Measurements from ENCODE around the gene ZNF423. TPM values are rescaled to one million over a fixed set of nuclear protein-coding genes. Genes with fewer than 3 reads are reported as not detected.

Gene ZNF423
- polyA plus RNA-seq, 3 donors: 1.9 to 15.4 (median 8.7) TPM

DNA sequence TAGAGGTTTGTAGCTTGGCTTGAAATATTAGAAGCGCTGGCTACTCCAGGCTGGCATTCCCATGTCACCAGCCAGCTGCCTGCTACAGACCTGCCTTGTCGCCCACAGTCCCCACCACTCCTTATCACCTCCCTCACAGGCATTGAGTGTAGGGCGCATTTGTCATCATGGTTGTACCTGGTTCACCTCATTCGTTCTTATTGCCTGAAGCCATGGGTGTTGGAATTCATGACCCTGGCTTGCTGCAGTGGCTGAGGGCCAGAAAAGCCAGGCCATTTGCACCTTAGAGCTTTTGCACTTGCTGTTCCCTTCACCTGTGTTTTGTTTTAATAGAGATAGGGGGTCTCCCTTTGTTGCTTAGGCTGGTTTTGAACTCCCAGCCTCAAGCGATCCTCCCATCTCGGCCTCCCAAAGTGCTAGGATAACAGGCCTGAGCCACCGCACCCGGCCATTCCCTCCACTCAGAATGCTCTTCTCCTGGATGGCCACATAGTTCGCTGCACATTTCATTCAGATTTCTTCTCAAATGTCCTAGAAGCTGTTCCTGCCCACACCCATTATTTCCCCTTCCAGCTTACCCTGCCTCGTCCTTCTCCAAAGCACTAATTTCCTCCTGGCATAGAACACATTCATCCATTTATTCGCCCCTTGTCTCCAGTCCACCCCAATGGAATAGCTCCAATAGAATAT is 384.7 kb downstream of the ZNF423 start:
- 87 to 91% (median 88%) methylated on average over 11 of the region's 11 CpGs for WGBS, 3 donors
- H3K27ac ChIP-seq (ENCODE audit: low read depth, low read length): no peak overlapping the region

DNA sequence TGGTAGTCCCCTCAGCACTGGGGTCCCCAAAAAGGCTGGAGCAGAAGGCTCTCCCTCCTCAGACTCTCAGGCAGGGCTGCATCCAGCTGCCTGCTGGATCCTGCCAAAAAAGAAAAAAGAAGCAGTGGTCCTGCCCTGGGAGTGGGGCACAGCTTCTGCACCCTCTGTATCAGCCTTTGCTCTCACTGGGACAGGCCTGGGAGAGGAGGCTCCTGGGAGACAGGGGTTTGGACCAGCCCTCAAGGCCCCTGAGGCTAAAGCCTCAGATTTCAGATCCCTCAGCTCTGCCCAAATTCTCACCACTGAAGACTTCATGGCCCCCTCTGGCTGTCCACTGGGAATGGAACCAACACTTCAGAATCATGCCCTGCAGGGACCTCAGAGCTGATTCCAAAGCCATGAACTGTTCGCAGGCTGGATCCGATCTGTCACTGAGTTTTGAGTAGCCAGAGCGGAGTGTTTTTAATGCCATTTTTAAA is 385.4 kb downstream of the ZNF423 start:
- H3K27ac ChIP-seq (ENCODE audit: low read depth, low read length): no peak overlapping the region
- WGBS, 3 donors: 85 to 87% (median 87%) methylated on average over 3 of the region's 3 CpGs

DNA sequence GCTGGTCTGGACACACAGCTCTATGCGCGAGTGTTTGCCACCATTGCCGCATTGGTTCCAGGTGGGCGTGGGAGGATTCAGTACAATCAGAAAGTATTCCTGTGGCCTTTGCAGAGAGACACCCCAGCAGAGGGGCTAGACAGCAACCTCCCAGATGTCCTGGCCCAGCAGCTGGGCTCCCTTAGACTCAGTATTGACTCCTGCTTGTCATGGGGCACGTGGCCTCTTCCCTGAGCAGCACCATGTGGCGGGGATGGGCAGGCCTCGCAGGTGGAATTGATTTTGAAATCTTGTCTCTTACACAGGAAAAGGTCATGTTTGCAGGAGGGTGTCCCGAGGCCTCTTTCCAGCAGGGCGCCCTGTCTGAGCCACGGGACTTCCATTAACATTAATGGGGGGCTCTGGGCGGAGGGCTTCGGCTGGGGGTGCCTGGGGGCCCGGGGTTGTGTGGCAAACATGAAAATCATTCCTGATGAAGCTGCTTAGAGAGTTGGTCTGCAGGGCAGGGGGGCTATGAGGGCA is 385.9 kb downstream of the ZNF423 start:
- 78 to 87% (median 86%) methylated on average over 13 of the region's 13 CpGs for WGBS, 3 donors
- no peak overlapping the region for H3K27ac ChIP-seq (ENCODE audit: low read depth, low read length)

DNA sequence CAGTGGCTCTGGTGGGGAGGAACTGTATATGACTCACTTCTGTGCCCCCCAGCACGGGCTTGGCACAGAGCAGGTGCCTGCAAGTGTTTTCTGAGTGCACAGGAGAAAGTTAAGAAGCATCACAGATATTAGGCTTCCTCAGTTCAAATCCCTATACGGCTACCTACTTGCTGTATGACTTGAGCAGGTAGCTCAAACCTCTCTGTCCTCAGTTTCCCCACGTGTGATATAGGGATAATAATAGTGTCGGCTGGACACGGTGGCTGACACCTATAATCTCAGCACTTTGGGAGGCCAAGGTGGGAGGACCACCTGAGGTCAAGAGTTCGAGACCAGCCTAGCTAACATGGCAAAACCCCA is 386.6 kb downstream of the ZNF423 start:
- H3K27ac ChIP-seq (ENCODE audit: low read depth, low read length): no peak overlapping the region
- 90 to 96% (median 92%) methylated on average over 6 of the region's 6 CpGs for WGBS, 3 donors

DNA sequence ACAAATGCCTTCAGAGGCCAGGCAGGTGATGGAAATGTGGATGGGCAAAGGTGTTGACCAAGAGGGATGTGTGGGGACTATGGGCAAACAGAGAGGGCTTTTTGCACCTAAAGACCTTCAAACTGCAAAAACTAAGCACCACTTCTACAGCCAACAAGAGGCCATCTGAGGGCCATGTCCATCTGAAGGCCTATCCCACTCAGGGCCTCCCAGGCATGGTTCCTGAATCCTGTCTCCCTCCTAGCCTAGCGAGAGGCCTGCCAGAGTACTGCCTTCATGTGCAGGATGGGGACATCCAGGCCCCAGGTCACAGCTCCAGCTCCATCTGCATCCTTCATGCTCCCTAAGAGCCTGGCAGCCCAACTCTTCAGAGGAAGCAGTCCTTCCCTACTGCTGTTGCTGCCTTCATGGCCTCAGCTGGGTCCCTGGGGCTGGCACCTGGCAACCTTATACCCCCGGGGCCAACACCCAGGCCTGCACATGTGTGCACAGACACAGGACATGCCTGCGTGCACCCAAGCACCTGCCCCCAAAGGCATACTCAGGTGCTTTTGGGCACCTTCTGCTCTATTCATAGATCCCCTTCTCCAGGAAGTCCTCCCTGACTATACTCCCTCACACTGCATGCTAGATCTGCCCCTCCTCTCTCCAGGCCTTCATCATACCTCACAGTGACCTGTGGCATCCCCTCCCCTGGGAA is 387.2 kb downstream of the ZNF423 start:
- no peak overlapping the region for H3K27ac ChIP-seq (ENCODE audit: low read depth, low read length)
- WGBS, 3 donors: 89 to 97% (median 95%) methylated on average over 3 of the region's 3 CpGs

DNA sequence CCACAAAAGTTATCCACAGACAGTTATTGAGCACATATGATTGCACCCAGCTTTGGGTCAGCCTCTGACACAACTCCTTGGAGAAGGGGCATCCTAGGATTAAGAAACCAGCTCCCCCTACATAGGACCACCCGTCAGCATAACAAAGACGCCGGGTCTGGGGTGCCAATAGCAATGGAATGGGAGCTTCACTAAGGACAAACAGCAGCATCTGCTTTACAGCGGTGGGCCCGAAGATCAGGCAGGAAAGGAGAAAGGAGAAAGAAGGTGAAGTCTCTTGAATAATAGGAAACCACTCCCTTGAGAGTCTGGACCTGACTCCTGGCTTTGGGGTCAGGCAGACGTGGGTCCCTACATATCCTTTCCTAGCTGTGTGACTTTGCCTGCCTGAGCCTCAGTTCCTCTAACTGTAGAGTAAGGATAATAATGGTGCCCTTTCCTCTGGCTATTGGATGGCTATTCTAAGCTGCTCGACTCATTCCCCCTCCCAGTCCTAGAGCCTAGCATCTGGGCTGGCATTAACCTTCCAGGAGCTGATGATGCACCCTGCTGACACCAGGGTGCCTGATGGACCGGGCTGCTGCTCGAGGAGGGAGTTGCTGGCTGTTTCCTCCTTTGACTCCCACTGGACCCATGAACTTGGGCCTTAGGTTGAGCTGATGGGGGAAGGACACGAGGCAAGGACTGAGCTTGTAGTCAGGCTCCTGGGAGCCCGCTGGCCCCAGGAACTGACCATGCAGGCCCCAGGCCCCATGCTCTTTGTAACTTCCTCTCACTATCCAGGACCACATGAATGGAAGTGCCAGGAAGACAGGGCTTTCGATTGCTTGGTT is 388.2 kb downstream of the ZNF423 start:
- no peak overlapping the region for H3K27ac ChIP-seq (ENCODE audit: low read depth, low read length)
- 83 to 91% (median 86%) methylated on average over 12 of the region's 12 CpGs for WGBS, 3 donors

DNA sequence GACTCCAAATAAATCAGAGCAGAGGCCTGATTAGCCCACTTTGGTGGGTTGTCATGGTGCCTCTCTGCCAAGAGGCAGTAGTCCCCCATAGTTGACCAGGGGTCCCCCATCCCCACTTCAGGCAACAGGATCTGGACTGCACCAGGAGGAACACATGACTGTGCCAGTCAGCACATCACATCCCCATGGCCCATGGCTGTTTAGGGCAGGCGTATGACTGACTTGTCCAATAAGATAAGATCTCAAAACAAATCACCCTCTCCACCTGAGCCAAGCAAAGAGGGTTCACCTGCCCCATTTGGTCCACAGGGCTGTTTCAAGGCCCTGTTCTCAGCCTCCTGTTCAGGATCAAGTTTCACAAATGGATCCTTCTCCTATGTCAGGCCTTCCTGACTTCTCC is 389.0 kb downstream of the ZNF423 start:
- H3K27ac ChIP-seq (ENCODE audit: low read depth, low read length): no peak overlapping the region
- 83 to 90% (median 86%) methylated on average over 1 of the region's 1 CpG for WGBS, 3 donors

DNA sequence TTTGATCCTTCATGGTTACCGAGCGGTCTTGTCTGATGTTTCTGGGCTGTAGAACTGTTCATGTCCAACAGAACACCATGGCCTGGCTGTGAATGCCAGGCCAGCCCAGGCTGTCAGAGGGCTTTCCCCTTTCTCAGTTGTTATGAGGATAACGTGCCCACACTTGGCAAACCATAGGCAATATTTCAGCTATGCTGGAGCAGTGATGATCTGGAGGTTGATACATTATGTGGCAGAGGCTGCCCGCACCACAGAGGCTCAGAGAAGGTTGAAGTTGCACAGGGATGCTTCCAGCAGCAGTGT is 389.4 kb downstream of the ZNF423 start:
- WGBS, 3 donors: 85 to 96% (median 93%) methylated on average over 4 of the region's 4 CpGs
- H3K27ac ChIP-seq (ENCODE audit: low read depth, low read length): no peak overlapping the region

DNA sequence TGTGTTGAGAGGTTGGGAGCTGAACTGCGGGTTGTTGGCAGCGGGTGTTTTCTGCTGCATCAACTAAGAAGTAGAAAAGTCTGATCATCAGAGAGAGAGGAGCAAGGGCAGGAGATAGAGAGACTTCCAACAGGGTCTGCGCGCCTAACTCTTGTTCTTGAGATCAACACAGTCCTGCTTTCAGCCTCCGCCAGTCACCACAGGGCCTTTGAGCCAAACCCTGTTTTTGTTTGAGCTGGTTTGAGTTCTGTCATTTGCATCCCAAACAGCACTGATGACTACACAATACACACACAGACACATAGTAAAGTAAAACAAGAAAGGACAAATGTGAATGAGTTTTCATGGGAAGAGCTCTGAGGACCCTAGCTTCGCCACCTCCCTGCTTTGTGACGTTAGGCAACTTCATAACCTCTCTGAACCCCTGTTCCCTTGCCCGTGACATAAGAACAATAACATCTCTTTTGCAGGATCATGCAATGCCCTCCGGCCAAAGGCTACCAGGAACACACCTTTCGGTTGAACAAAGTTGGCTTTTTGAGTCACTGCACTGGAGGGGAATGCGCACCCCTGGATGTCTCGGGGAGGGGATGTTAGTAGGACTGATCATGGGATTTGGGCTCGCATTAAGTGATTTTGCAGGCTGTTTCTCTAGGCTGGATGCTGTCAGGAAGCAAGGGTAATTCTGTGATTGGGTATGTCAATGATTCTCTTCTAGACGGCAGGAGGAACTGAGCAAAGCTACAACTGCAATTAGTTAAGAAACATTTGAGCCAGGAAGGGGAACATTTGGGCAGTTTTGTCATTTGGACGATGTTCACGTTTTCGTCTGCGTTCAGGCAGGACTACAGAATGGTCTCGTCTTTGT is 390.0 kb downstream of the ZNF423 start:
- no peak overlapping the region for H3K27ac ChIP-seq (ENCODE audit: low read depth, low read length)
- WGBS, 3 donors: 82 to 90% (median 89%) methylated on average over 19 of the region's 19 CpGs

DNA sequence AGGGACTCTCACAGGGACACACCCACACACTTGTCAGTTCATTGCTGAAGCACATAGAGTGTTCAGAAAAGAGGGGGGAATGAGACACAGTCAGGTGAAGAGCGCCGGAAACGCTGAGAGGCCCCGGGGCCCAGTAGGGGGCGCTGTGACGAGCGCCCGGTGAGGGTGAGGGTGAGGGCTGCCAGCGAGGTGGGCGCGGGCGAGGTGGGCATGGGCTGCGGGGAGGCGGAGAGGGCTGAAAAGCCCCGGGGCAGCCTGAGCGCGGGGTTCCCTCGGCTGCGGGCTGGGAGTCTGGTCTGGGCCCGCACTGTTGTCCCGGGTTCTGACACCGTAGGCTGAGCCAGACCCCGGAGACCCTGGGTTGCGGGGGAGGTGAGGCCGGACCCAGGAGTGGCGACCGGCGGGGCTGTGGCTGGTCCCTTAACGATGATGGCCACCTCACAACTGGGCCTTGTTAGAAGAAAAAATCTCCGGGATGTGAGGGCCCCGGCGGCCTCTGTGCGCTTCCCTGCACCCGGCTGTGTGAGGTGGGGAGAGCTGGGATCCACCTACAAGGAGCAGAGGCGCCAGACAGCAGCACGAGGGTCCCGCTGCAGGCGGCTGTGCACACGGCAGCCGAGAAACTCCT is 390.9 kb downstream of the ZNF423 start:
- no peak overlapping the region for H3K27ac ChIP-seq (ENCODE audit: low read depth, low read length)
- WGBS, 3 donors: 11 to 42% (median 32%) methylated on average over 40 of the region's 40 CpGs

DNA sequence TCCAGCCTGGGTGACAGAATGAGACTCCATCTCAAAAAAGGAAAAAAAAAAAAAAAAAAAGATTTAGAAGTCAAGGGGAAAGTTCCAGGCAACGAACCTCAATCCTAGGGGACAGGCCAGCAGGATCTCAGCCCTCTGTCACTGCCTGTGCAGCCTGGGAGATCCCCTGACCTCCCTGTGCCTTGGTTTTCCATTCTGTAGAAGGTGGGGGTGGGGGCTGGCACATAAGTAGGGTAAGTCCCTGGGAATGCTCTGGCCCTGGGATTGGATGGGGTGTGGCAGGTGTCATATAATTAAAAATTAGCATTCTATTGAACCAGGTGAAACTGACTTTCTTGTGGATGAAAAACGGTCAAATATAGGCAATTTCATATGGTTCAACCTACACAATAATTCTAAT is 391.8 kb downstream of the ZNF423 start:
- H3K27ac ChIP-seq (ENCODE audit: low read depth, low read length): no peak overlapping the region
- WGBS, 3 donors: 69 to 87% (median 82%) methylated on average over 2 of the region's 2 CpGs

DNA sequence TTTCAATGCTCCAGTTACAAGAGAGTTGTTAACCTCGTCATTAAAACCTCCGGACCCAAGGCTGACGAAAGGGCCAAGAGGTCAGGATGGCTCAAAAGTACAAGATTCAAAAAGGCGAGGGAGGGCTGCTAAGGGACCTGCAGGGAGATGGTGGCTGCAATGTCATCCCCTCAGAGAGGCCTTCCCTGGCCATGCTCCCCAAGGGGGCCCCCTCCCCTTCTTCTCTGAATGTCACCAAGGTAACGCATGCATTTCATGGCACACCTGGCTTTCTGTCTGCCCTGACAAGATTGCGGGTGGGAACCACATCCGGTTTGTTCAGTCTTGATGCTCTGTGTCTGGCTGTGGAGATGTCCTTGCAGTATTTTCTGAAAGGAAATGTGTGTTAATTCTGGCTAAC is 392.4 kb downstream of the ZNF423 start:
- WGBS, 3 donors: 54 to 73% (median 71%) methylated on average over 7 of the region's 7 CpGs

DNA sequence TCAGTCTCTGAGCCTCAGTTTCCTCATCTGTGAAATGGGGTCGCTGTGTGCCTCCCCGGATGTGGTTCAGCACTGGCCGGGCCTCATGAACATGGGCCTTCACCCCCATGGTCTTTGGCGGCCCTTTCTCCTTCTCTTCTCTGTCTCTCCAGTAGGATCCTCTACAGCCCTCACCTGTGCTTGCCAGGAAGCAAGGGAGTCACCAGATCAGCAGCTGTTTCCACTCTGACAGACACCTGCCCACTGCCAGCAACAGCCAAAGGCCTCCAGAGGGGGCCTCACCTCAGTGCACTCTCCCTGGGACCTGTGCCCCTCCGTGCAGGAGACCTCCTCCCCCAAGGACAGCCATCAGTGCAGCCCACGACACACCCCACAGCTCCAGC is 392.9 kb downstream of the ZNF423 start:
- WGBS, 3 donors: 73 to 82% (median 78%) methylated on average over 6 of the region's 6 CpGs
- H3K27ac ChIP-seq (ENCODE audit: low read depth, low read length): no peak overlapping the region

More for the DNA sequence above, 392.4 kb downstream of the ZNF423 start:
- no peak overlapping the region for H3K27ac ChIP-seq (ENCODE audit: low read depth, low read length)

DNA sequence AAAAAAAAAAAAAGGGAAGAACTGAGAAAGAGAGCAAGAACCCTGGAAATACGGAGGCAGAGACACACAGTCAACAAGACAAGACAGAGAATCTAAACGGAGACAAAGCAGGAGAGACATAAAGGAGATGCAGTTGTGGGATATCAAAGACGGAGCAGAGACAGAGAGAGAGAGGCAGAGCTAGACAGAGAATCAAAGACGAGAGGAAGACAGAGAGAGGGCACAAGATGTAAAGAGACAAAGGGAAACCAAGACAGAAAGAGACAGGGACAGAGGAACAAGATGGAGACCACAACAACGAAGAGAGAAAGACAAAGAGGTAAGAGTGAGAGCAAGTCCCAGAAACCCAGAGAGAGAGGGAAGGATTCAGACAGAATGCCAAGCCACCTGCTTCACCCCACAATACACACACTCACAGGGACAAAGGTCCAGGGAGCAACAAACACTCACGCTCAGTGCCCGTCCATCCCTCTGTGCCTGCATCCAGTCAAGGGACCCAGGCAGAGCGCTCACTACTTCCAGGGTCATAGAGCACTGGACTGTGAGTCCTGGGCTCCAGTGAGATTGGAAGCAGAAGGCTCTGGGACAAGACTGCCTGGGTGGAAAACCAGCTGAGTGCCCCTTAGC is 393.4 kb downstream of the ZNF423 start:
- WGBS, 3 donors: 76 to 90% (median 90%) methylated on average over 8 of the region's 8 CpGs
- no peak overlapping the region for H3K27ac ChIP-seq (ENCODE audit: low read depth, low read length)

DNA sequence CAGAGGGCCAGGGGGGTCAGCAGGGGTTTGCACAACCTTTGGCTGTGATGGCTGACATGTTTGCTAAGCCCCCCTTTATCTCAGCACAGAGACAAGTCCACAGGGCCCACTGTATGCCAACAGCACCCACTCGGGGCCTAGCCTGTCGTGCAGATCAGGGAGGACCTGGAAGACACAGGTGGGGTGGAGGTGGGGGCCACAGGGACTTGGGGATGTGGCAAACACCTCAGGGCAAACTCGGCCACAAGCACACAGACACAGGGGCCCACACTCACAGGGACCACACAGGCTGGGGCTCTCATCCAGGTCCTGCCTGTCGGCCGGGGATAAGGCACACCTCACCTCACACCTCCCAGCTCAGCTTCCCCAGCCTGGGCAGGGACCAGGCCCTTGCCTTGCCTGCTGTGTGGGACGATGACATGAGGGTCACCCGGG is 394.4 kb downstream of the ZNF423 start:
- WGBS, 3 donors: 82 to 93% (median 91%) methylated on average over 7 of the region's 7 CpGs
- no peak overlapping the region for H3K27ac ChIP-seq (ENCODE audit: low read depth, low read length)

DNA sequence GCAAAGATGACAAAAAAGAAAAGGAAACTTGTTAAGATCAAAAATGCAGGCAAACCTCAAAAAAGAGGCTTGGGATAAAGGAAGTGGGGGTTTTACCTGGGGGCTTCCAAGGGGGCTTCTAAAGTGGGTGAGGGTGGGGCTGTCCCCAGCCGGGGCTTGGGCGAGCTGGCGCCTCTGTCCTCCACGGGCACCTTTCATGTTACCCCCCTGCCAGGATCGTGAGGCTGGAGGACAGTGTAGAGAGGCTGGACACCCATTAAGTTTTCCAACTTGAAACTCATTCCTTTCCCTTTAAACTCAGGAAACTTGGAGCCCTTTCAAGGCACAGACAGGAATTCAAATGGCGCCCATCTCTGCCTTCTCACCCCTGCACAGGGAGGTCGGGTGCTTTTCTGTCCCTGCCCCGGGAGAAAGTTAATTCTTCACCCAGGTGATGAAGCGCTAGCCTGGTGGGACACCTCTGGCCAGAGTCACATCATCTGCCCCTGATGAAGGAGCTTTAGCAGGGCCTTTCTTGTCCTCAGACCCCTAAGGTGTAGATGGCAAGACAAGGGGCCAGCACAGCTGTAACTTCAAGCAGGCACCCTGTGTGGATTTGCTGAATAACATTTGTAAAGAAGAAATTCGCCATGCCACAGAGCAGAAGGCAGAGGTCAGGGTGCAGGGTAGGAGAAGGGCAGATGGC is 395.0 kb downstream of the ZNF423 start:
- H3K27ac ChIP-seq (ENCODE audit: low read depth, low read length): no peak overlapping the region
- WGBS, 3 donors: 78 to 85% (median 78%) methylated on average over 10 of the region's 10 CpGs

Measured in adipose tissue (tissue), 3 donors.